Astrocyte (in vitro differentiated cells and primary cell): Measurements from ENCODE around the gene ZNF516. TPM values are rescaled to one million over a fixed set of nuclear protein-coding genes. Genes with fewer than 3 reads are reported as not detected.

Experiments
- DNase-seq: peaks from one replicate; pipeline ENCODE4 v3.0.0-alpha.2; 2010; ENCODE audit warnings: low read depth
- FAIRE-seq: peaks from 2 replicates; lab custom pipeline; 2011; peaks lifted over from hg19 to GRCh38; lab: Jason Lieb, UNC
- H2AFZ ChIP-seq: 2 replicates; pipeline ENCODE4 v1.6.0; 2012; ENCODE audit warnings: low read depth, low read length, inconsistent platforms
- H3K27ac ChIP-seq: 2 replicates; pipeline ENCODE4 v1.5.1; 2011; ENCODE audit warnings: low read depth, low read length, inconsistent platforms
- H3K27me3 ChIP-seq: 2 replicates; pipeline ENCODE4 v1.6.0; 2011; ENCODE audit warnings: low read length, inconsistent platforms; ENCODE audit not compliant: insufficient read depth
- H3K36me3 ChIP-seq: 2 replicates; pipeline ENCODE4 v1.5.1; 2011; ENCODE audit warnings: low read length, inconsistent platforms; ENCODE audit not compliant: insufficient read depth
- H3K4me1 ChIP-seq: 2 replicates; pipeline ENCODE4 v1.5.1; 2011; ENCODE audit warnings: low read length, inconsistent platforms; ENCODE audit not compliant: insufficient read depth
- H3K4me2 ChIP-seq: 2 replicates; pipeline ENCODE4 v1.6.0; 2012; ENCODE audit warnings: low read length, inconsistent platforms
- H3K4me3 ChIP-seq: 2 replicates; pipeline ENCODE4 v1.5.1; 2011; ENCODE audit warnings: low read depth, mild to moderate bottlenecking, low read length, inconsistent platforms; ENCODE audit not compliant: insufficient read depth
- H3K79me2 ChIP-seq: 2 replicates; pipeline ENCODE4 v1.6.0; 2012; ENCODE audit warnings: mild to moderate bottlenecking, low read length, inconsistent platforms; ENCODE audit not compliant: insufficient read depth
- H3K9ac ChIP-seq: 2 replicates; pipeline ENCODE4 v1.6.0; 2012; ENCODE audit warnings: mild to moderate bottlenecking, low read length, inconsistent platforms
- H3K9me3 ChIP-seq: 2 replicates; pipeline ENCODE4 v1.5.1; 2012; ENCODE audit warnings: low read depth, mild to moderate bottlenecking, low read length, inconsistent platforms; ENCODE audit not compliant: insufficient read depth
- H4K20me1 ChIP-seq: 2 replicates; pipeline ENCODE4 v1.6.0; 2012; ENCODE audit warnings: low read length, inconsistent platforms; ENCODE audit not compliant: insufficient read depth
- H3K27ac Mint-ChIP-seq: one replicate; pipeline ENCODE4 v1.8.0; 2021; ENCODE audit warnings: mild to moderate bottlenecking, mixed read lengths; ENCODE audit not compliant: unreplicated experiment
- H3K27me3 Mint-ChIP-seq: one replicate; pipeline ENCODE4 v1.8.0; 2021; ENCODE audit warnings: low read depth, mixed read lengths; ENCODE audit not compliant: unreplicated experiment
- H3K36me3 Mint-ChIP-seq: one replicate; pipeline ENCODE4 v1.8.0; 2021; ENCODE audit warnings: low read depth, mixed read lengths; ENCODE audit not compliant: unreplicated experiment
- H3K4me1 Mint-ChIP-seq: one replicate; pipeline ENCODE4 v1.8.0; 2021; ENCODE audit warnings: low read depth, mixed read lengths; ENCODE audit not compliant: unreplicated experiment
- H3K4me3 Mint-ChIP-seq: one replicate; pipeline ENCODE4 v1.8.0; 2021; ENCODE audit warnings: mild to moderate bottlenecking, moderate library complexity, mixed read lengths; ENCODE audit not compliant: unreplicated experiment
- H3K9me3 Mint-ChIP-seq: one replicate; pipeline ENCODE4 v1.8.0; 2021; ENCODE audit warnings: mild to moderate bottlenecking, mixed read lengths; ENCODE audit not compliant: unreplicated experiment
- CTCF ChIP-seq: IDR thresholded peaks from 2 replicates; pipeline ENCODE4 v1.5.1; 2011; ENCODE audit warnings: low read depth, mild to moderate bottlenecking, inconsistent platforms, low read length, moderate library complexity; ENCODE audit not compliant: insufficient read depth
- EZH2 ChIP-seq: IDR thresholded peaks from 2 replicates; pipeline ENCODE4 v1.6.1; 2012; ENCODE audit warnings: mild to moderate bottlenecking, low read length, inconsistent platforms; ENCODE audit not compliant: insufficient read depth
- total RNA-seq: library from RNA; stranded (reverse); gene quantifications from 2 replicates; pipeline ENCODE4 v1.2.1, GENCODE V29; 2021

Gene ZNF516
- total RNA-seq, 1 donor from 2014 or later: 59.8 TPM

GRCh38 chr18:76350134-76351025 is 144.7 kb downstream of the ZNF516 start:
- Mint-ChIP-seq H3K4me3 (no peak overlapping the region), H3K9me3 (peaks cover 3% of the 10 kb centered on the region), H3K27ac (no peak overlapping the region), H3K4me1 (peaks cover 6% of the 10 kb centered on the region), H3K27me3 (peaks cover 6% of the 10 kb centered on the region), H3K36me3 (peaks cover 13% of the 10 kb centered on the region)
- no peaks in the 10 kb centered on the region for H3K79me2 ChIP-seq
- FAIRE-seq (no peak), DNase-seq (no peak)
- no peaks in the 10 kb centered on the region for H4K20me1 ChIP-seq
- H3K27ac ChIP-seq: no peak overlapping the region
- peaks cover 3% of the 10 kb centered on the region for H3K9me3 ChIP-seq
- H3K4me2 ChIP-seq: no peak overlapping the region
- H2AFZ ChIP-seq: no peak overlapping the region
- peaks cover 3% of the 10 kb centered on the region for H3K4me1 ChIP-seq
- no peaks in the 10 kb centered on the region for H3K36me3 ChIP-seq
- TF ChIP-seq EZH2 (no peak), CTCF (no peak)
- no peaks in the 10 kb centered on the region for H3K27me3 ChIP-seq
- H3K9ac ChIP-seq: no peak overlapping the region
- no peak overlapping the region for H3K4me3 ChIP-seq

DNA sequence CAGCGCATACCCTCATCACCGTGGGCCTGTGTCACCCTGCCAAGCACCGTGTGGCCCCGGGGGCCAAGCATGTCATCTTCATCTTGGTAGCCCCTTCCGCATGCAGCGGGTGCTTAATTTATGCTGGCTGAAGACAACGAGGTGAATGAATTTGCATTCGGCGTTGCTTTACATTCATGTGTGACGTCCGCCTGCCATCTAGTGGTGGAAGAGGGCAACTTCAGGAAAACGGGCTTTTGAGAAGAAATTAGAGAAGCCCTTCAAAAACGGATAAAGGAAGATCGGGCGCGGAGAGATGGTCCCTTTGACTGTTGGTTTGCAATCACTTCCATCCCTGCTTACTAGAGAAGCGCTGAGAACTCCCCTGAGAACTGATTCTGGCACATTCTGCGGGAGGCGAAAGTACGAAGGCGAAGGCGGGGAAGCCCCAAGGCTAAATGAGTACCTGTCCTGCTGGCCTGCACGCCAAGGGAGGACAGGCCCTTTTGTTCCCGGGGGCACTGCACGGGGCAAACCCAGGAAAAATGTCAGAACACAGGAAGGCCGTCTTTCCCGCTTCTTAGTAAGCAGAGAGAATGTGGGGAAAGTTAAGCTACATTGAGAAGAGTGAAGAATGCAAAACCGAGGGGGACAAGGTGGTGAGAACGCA is 145.9 kb downstream of the ZNF516 start:
- Histone ChIP-seq H3K27ac (no peak overlapping the region), H3K4me3 (no peak overlapping the region), H3K36me3 (no peaks in the 10 kb centered on the region), H3K79me2 (no peaks in the 10 kb centered on the region), H3K9ac (peak overlapping the region; percentile 19), H2AFZ (peak overlapping the region; percentile 54), H3K27me3 (no peaks in the 10 kb centered on the region), H4K20me1 (no peaks in the 10 kb centered on the region), H3K4me2 (peak overlapping the region; percentile 75), H3K9me3 (peaks cover 3% of the 10 kb centered on the region), H3K4me1 (no peaks in the 10 kb centered on the region)
- DNase-seq: peak; percentile 36
- Mint-ChIP-seq H3K4me1 (peaks cover 4% of the 10 kb centered on the region), H3K36me3 (peaks cover 8% of the 10 kb centered on the region), H3K27ac (peak overlapping the region; percentile 67), H3K27me3 (peaks cover 6% of the 10 kb centered on the region), H3K9me3 (peaks cover 1% of the 10 kb centered on the region), H3K4me3 (no peak overlapping the region)
- no peak for FAIRE-seq
- TF ChIP-seq CTCF (peak; percentile 91), EZH2 (no peak)
